Tibial artery (tissue), 4 donors: ENCODE results near the gene TKT.

Experiments used
- DNase-seq, 2 donors: peaks; one replicate each; pipeline ENCODE4 v3.0.0-alpha.2; 2019
- H3K27ac ChIP-seq, 2 donors: fragments of 200-600 bp; sonication (generic) in 1 of 2; 1 replicate in 1 of 2; 2 replicates in 1 of 2; pipeline ENCODE4 v1.5.1; 2018 to 2019; ENCODE audit warnings: mild to moderate bottlenecking in 1 of 2
- H3K27me3 ChIP-seq, 2 donors: fragments of 200-600 bp; sonication (generic) in 1 of 2; one replicate each; pipeline versions ENCODE4 v1.5.1 to v1.6.0; 2016 to 2019
- H3K36me3 ChIP-seq, 3 donors: fragments of 200-600 bp; sonication (generic) in 2 of 3; one replicate each; pipeline ENCODE4 v1.5.1; 2016 to 2019; ENCODE audit warnings: mild to moderate bottlenecking in 2 of 3
- H3K4me1 ChIP-seq, 4 donors: fragments of 200-600 bp; sonication (generic) in 2 of 4; 1 replicate in 3 of 4; 2 replicates in 1 of 4; pipeline ENCODE4 v1.5.1; 2016 to 2019
- H3K4me3 ChIP-seq, 2 donors: fragments of 200-600 bp; sonication (generic) in 1 of 2; 1 replicate in 1 of 2; 2 replicates in 1 of 2; pipeline ENCODE4 v1.5.1; 2018 to 2019; ENCODE audit warnings: mild to moderate bottlenecking in 2 of 2
- H3K9me3 ChIP-seq, 3 donors: fragments of 200-600 bp; sonication (generic) in 1 of 3; one replicate each; pipeline ENCODE4 v1.5.1; 2016 to 2019
- CTCF ChIP-seq, 2 experiments: fragments of 200-600 bp in 1 of 2; fragments of 450-650 bp in 1 of 2; IDR thresholded peaks; one replicate each; pipeline ENCODE4 v1.5.1; 2017 to 2019; ENCODE audit warnings: antibody characterized with exemption in 2 of 2, mild to moderate bottlenecking in 1 of 2, moderate library complexity in 1 of 2
- intact Hi-C: fragments of 100-400 bp; cut with DNase I; formaldehyde crosslinking; loops from one replicate; pipeline ENCODE4 v1.15.0; 2023; ENCODE audit warnings: low total_unique reads

TKT gene

GRCh38 chr3:53217175-53217574 lies 38.6 kb downstream of the TKT start:
- TF ChIP-seq CTCF (IDR thresholded peaks at IDR 0.05) = no peak
- no peak for DNase-seq
- no peaks in the 10 kb centered on the region for H3K4me1 ChIP-seq
- H3K27me3 ChIP-seq = no peaks in the 10 kb centered on the region
- H3K36me3 ChIP-seq = no peaks in the 10 kb centered on the region
- no peaks in the 10 kb centered on the region for H3K9me3 ChIP-seq
- H3K27ac ChIP-seq = no peak overlapping the region
- H3K4me3 ChIP-seq = no peak overlapping the region
- intact Hi-C loops = no loop called here

- intact Hi-C loops = no loop called here
- Histone ChIP-seq H3K27ac (no peak overlapping the region), H3K9me3 (no peaks in the 10 kb centered on the region), H3K27me3 (no peaks in the 10 kb centered on the region), H3K36me3 (no peaks in the 10 kb centered on the region), H3K4me1 (no peaks in the 10 kb centered on the region), H3K4me3 (no peak overlapping the region)
- no peak for DNase-seq
- TF ChIP-seq CTCF (IDR thresholded peaks at IDR 0.05) = no peak
Measured at GRCh38 chr3:53216723-53217122, 39.1 kb downstream of the TKT start.

- Histone ChIP-seq H3K4me3 (no peak overlapping the region), H3K27me3 (no peaks in the 10 kb centered on the region), H3K36me3 (no peaks in the 10 kb centered on the region), H3K9me3 (no peaks in the 10 kb centered on the region), H3K4me1 (no peaks in the 10 kb centered on the region), H3K27ac (no peak overlapping the region)
- intact Hi-C loops = no loop called here
- no peak for TF ChIP-seq CTCF (IDR thresholded peaks at IDR 0.05)
- no peak for DNase-seq
Measured at GRCh38 chr3:53215816-53216215, 40.0 kb downstream of the TKT start.

- no peaks in the 10 kb centered on the region for H3K36me3 ChIP-seq
- intact Hi-C loops = no loop called here
- no peak for TF ChIP-seq CTCF (IDR thresholded peaks at IDR 0.05)
Measured at GRCh38 chr3:53213276-53213675, 42.5 kb downstream of the TKT start.

GRCh38 chr3:53211706-53212702 lies 43.8 kb downstream of the TKT start:
- TF ChIP-seq CTCF (IDR thresholded peaks at IDR 0.05) = no peak
- Histone ChIP-seq H3K27me3 (no peaks in the 10 kb centered on the region), H3K4me3 (no peak overlapping the region)

More at GRCh38 chr3:53213276-53213675, 42.5 kb downstream of the TKT start:
- Histone ChIP-seq H3K4me3 (no peak overlapping the region), H3K27ac (no peak overlapping the region), H3K27me3 (no peaks in the 10 kb centered on the region), H3K9me3 (peaks cover 0 to 3% (median 3%) of the 10 kb centered on the region in 3 donors), H3K4me1 (no peaks in the 10 kb centered on the region)
- DNase-seq = no peak

More at GRCh38 chr3:53211706-53212702, 43.8 kb downstream of the TKT start:
- DNase-seq = no peak
- intact Hi-C loops = no loop called here
- no peaks in the 10 kb centered on the region for H3K36me3 ChIP-seq
- peaks cover 0 to 3% (median 3%) of the 10 kb centered on the region in 3 donors for H3K9me3 ChIP-seq
- H3K27ac ChIP-seq = no peak overlapping the region
- no peaks in the 10 kb centered on the region for H3K4me1 ChIP-seq
